COLO829 (cell line): ENCODE results near the gene DRC7.

Source experiments
- DNase-seq: peaks from one replicate; pipeline ENCODE4 v3.0.0; 2012; ENCODE audit warnings: low spot score

DRC7 gene

DNA sequence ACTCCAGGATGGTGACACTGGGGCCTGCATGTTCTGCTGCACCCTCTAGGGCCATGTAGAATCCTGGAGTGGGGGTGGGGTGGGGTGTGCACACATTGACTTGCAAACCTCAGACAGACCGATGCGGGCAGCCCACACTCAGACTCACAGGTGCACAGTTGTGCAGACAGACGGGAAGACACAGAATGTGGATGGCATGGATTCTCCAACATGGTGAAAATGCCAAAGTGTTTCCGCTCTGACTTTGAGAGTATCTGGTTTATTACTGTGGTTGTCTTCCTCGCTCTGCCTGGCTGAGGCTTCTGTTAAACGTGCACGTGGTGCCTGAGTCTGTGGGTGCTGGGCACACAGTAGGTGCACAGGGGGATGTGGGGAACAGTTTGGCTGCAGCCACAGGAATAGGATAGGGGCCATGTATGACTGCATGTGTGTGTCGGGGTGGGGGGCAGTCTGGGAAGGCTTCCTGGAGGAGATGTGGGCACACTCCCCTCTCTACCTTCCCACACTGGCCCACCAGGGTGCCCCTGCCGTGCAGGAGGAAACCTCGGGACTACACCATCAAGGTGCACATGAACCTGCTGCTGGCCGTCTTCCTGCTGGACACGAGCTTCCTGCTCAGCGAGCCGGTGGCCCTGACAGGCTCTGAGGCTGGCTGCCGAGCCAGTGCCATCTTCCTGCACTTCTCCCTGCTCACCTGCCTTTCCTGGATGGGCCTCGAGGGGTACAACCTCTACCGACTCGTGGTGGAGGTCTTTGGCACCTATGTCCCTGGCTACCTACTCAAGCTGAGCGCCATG lies 35.5 kb upstream of the DRC7 start:
- no peak for DNase-seq

DNA sequence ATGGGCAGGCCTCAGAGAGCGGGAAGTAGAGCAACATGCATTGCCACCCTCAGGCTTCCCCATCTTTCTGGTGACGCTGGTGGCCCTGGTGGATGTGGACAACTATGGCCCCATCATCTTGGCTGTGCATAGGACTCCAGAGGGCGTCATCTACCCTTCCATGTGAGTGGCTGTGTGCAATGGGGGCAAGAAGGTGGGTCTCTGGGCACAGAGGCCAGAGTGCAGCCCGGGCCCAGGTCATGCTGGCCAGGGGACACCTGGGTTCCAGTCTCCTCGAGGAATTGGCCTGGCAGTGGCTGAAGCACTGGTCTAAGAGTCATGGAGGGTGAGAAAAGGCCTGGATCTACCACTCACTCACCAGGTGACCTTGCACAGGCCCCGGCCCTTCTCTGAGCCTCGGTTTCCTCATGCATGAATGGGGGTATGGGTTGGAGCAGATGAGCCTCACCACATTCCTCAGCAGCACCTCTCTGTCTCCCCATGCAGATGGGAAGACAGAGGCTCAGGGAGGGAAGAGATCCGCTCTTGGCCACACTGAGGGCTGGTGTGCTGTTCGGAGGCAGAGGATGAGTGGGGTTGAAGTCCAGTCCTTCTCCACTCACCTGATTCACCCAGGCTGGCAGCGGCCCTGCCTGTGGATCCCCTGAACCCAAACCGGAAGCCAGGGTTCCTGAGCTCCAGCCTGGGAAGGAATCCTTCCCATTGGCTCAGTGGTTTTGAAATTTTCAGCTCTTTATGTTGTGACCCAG lies 33.7 kb upstream of the DRC7 start:
- DNase-seq, result no peak

DNA sequence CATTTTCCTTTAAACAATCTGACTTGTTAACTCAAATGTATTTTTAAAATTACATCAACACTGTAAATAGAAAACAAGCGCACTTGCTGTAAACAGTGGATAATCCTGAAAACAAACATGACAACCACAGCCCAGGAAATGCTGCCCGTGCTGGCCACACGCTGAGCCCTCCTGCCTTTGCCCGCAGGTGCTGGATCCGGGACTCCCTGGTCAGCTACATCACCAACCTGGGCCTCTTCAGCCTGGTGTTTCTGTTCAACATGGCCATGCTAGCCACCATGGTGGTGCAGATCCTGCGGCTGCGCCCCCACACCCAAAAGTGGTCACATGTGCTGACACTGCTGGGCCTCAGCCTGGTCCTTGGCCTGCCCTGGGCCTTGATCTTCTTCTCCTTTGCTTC lies 33.1 kb upstream of the DRC7 start:
- DNase-seq, result no peak

DNA sequence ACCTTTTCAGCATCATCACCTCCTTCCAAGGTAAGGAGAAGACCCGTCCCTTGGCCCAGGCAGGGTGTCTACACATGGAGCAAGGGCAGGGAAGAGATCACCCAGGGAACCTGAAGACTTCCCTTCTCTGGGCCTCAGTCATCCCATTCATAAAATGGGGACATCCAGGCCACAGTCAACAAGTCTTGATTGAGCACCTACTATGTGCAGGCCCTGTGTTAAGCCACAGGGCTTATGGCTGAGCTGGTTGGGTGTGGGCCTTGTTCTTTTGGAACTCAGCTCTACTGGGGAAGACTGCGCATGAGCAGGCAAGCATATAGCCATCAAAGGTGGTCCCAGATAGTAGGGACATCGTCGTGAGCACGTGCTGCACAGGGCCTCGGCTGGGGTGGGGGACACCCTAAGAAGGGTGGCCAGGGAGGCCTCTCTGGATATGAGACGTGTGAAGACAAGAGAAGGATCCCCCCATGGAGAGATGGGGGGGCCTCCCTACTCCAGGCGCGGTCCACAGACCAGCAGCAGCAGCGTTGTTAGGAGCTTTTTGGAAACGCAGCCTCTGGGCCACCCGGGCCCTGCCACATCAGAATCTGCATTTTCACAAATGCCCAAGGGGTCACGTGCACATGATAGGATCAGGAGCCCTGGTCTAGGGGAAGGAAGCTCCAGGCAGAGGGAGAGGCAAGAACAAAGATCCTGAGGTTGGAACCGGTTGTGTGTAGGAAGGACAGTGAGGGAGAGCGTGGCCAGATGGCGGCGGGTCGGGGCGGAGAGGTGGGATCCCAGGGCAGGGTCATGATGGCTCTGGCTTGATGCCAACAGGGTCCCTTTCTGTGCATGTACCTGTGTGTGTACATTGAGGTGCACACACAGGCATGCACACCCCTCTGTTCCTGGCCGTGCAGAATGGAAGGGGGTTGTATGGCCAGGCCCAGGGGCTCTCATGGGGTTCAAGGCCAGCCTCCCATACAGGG lies 32.4 kb upstream of the DRC7 start:
- no peak for DNase-seq

DNA sequence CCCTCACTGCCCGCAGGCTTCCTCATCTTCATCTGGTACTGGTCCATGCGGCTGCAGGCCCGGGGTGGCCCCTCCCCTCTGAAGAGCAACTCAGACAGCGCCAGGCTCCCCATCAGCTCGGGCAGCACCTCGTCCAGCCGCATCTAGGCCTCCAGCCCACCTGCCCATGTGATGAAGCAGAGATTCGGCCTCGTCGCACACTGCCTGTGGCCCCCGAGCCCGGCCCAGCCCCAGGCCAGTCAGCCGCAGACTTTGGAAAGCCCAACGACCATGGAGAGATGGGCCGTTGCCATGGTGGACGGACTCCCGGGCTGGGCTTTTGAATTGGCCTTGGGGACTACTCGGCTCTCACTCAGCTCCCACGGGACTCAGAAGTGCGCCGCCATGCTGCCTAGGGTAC lies 31.2 kb upstream of the DRC7 start:
- no peak for DNase-seq

DNA sequence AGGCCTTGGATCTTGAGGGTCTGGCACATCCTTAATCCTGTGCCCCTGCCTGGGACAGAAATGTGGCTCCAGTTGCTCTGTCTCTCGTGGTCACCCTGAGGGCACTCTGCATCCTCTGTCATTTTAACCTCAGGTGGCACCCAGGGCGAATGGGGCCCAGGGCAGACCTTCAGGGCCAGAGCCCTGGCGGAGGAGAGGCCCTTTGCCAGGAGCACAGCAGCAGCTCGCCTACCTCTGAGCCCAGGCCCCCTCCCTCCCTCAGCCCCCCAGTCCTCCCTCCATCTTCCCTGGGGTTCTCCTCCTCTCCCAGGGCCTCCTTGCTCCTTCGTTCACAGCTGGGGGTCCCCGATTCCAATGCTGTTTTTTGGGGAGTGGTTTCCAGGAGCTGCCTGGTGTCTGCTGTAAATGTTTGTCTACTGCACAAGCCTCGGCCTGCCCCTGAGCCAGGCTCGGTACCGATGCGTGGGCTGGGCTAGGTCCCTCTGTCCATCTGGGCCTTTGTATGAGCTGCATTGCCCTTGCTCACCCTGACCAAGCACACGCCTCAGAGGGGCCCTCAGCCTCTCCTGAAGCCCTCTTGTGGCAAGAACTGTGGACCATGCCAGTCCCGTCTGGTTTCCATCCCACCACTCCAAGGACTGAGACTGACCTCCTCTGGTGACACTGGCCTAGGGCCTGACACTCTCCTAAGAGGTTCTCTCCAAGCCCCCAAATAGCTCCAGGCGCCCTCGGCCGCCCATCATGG lies 30.5 kb upstream of the DRC7 start:
- DNase-seq, result no peak

DNA sequence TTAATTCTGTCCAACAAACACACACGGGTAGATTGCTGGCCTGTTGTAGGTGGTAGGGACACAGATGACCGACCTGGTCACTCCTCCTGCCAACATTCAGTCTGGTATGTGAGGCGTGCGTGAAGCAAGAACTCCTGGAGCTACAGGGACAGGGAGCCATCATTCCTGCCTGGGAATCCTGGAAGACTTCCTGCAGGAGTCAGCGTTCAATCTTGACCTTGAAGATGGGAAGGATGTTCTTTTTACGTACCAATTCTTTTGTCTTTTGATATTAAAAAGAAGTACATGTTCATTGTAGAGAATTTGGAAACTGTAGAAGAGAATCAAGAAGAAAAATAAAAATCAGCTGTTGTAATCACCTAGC lies 30.0 kb upstream of the DRC7 start:
- DNase-seq, result no peak

DNA sequence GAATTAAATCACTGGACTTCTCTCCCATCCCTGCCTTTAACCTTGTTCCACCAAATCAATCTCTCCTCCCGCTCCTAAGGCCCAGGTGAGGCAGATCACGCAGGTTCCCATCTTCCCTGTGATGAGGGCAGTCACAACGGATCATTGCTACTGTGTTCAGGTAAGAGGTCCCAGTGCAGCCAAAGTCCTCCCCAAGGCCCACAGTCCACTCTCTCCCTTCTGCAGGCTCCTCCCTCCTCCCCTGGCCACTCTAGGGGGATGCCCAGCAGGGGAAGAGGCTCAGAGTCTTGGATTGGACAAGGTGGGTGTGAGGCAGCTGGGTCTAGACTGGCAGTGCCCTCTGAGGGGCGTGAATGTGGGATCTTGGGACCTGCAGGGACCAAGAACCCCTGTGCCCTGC lies 29.1 kb upstream of the DRC7 start:
- DNase-seq, result no peak

DNA sequence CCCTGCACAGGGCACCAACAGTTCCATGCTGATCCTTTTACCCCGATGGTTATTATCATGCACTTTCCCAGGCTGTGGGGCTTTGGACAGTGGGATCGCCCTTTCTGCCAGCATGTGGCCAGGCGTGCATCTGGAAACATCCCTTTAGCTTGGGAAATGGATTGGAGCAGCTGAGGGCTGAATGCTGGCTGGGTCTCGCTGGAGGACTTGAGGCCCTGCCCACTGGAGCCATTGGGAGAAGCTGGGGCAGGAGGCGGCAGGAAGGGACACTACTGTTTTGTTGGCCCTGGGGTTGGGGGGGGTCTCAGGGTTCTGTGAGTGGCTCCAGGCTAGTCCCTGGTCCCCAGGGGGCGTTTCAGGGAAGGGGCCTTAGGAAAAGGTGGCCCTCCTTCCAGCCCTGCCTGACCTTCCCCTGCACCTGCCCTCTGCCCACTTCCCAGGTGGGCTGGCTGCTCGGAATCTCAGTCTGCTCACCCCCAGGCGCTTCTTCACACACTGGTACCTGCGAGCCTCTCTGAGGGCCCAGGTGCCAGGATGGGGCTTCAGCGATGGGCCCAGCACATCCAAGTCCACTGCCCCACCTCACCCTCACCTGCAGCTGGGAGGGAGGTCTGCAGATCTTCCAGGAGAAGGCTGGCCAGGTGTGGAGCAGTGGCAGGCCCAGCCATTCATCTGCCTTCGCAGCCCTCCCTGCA lies 28.1 kb upstream of the DRC7 start:
- DNase-seq, result no peak

DNA sequence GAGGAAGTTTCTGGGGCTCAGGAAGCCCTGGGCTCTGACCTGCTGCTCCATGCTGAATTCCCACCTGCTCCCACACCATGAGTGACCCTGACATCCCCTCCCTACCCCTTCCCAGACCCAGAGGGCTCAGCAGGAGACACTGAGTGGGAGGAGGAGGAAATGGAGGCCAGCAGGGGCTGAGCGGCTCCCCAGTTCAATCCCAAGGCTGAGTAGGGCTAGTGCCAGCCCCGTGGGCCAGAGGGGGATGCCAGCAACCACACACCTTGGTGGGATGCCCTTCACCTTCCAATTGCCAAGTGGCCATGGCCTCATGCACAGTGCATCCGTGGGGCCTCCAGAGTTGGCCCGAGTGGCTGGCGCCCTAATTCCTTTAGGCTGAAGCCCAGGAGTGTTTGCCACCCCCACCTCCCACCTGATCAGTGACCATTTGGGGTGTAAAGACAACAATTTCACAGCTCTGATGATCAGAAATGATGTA lies 27.5 kb upstream of the DRC7 start:
- DNase-seq, result no peak

DNA sequence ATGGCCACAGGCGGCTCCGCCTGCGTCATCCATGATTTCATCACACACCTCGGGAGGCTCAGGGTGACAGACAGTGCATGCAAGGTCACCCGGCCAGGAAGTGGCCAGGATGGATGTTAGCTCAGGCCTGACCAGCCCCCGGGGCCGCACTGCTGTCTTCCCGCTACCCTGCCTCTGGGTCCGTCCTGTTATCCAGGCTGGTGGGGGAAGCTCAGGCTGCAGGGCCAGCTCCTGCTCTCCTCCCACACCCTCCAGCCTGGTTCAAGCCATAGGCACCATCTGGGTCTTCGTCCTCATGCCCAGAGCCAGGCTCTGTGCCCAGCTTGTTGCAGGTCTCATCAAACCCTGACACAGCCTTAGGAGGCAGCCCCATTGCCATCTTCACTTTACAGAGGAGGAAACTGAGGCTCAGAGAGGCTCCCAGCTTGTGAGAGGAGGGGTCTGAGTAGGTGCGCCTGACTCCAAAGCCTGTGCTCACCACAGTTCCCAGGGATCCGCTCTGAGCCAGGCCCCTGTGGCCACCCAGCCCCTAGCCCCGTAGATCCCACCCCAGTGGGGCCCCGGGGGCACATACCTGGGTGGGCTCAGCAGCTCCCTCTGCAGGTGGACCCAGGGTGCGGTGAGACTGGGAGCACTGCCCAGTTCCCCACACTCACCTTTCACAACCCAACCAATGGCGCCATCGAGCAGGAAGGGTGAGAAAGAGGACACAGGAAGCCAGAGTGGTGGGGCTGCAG lies 26.9 kb upstream of the DRC7 start:
- no peak for DNase-seq

DNA sequence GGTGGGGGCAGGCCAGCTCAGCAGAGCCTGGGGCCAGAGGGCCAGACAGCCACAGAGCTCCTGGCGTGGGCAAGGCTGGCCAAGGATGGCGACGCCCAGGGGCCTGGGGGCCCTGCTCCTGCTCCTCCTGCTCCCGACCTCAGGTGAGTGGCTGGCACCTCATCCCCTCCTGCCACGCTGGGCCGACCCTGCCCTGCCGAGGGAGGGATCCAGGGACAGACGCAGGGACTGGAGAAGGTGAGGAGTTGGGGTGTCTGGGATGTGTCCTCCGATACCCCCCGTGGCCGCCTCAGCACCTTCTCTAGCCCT lies 26.4 kb upstream of the DRC7 start, which contains the start of gene ADGRG3:
Gene ADGRG3 (plus strand): TSS at position 44 of the 309 bp plus-strand sequence. CDS start 42 bp downstream, at position 86.
- no peak for DNase-seq

DNA sequence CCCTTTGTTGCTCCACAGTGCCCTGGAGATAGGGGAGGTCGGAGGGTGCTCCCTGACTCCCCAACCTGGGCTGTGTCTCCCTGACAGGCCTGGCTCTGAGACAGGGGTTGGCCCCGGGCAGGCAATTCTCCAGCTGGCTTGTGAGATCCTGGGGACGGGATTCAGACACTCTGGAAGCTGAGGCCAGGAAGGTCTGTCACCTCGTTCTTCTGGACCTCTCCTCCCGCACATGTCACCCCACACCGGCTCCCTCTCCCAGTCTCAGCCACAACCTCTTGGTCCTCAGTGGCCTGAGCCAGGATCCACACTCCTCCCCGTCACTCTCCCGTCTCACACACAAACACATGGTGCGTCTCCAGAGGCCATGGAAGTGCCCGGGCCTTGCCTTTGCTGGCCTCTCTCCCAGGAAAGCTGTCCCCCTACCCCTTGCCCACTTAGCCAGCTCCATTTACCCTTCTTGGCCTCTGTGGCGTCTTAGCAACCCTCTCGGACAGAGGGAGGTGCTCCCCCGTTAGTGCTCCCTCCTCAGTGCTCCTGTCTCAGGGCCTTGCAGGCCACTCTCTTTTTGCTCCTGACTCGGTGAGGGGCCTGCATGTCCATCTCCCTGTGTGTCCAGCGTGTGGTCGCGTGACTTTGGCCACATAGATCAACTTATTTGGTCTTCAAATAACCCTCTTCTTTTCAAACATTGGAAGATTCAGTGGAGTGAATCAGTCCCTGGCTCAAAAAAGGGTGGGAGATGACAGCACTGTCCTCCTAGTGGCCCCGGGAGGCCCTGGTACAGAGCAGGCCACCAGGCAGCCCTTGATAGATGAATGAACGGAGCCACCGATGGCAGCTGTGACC lies 25.8 kb upstream of the DRC7 start:
- no peak for DNase-seq

DNA sequence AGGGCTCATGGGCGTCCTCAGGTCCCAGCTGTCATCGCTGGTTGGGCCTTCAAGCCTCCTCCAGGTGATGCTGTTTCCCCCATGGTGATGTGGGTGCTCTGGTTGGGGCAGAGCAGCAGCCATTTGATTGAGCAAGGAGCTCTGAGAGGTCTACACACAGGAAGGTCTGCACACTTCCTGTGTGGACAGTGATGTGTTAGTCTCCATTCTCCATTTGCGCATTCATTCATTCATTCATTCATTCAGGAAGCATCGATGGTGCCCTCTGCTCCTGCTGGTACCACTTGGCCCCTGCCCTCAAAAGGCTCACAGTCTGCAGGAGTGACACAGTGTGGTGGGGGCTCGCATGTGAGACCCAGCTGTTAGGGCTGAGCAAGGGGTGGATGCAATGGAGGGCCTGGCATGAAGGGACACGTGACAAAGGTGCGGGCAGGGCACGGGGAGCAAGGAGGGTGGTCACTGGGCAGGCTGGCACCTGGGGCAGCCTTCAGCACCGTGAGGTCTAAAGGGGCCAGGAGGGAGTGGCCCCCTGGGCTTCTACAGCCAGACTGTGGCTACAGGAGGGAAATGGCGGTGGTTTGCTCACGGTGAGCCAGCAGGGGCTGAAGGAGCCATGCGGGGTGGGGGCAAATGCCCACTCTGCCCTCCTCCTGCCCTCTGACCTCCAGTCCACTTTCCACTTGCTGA lies 25.0 kb upstream of the DRC7 start:
- DNase-seq, result no peak

DNA sequence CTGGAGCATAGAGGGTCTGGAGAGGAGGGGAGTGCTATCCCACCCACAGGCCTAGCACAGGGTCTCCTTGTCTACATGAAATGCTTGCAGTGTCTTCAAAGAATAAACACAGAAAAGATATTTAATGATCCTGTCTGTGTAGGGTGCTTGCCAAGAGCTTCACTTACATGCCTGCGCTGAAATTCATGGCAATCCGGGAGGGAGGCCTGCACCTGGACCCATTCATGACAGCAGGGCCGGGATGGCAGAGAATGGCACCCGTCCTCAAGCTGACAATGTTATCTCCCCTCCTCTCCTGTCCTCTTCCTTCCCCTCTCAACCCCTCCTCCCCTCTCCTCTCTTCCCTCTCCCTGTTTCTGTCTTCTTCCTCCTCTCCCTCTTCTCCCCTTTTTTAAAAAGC lies 24.4 kb upstream of the DRC7 start:
- DNase-seq, result no peak

DNA sequence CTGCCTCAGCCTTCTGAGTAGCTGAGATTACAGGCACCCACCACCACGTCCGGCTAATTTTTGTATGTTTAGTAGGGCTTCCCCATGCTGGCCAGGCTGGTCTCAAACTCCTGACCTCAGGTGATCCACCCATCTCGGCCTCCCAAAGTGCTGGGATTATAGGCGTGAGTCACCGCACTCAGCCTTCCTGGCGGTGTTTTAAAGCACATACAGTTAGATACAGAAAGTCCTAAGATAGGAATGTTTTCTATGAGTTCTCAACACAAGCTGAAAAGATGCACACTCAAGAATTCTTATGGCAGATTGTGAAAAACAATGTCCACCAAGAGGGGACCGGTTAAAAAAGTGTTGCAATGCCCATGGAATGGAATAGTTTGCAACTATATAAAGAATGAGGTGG lies 23.2 kb upstream of the DRC7 start:
- peak; percentile 39 for DNase-seq

DNA sequence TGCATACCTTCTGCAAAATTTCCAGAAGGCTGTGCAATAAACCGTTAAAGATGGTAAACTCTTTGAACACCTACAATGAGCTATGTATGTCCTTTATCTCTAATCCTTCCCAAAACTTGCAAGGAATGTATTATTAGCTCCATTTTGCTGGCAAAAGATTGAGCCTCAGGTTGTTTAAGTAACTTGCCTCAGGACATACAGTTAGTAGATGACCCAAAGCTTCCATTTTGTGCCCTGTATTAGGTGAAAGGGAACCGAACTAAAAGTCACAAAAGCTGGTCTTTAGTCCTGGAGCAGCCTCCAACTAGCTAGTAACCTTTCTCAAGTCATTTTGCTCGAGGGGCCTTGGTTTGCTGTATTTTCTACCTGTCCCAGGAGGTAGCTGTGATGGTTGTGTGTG lies 22.2 kb upstream of the DRC7 start:
- no peak for DNase-seq

DNA sequence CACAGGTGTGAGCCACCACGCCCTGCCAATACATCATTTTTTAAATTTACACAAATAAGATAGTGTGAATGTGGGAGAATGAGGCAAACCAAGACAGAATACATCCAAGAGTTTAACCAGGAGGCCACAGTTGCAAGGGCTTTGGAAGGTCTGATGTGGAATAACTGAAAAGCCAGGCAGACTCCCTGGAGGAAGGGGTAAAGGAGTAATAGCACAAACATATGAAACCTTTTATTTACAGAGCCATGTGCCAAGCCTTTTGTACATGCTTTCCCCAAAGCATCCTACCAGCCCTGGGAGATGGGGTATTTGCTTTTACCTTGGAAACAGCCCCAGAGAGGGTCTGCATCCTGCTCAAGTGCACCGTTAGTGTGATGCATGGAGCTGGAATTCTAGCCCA lies 21.8 kb upstream of the DRC7 start:
- DNase-seq, result no peak
